GM20000 (cell line): ENCODE results near the gene LHPP.
"Not testable (repeated sequence)": the region's sequence is repeated elsewhere in the genome, so short reads cannot be mapped to it uniquely, and the experiment has no call there.

Experiments
- DNase-seq: peaks from one replicate; pipeline ENCODE4 v3.0.0; 2012; ENCODE audit warnings: low spot score
- TF ChIP-seq, protein P1 (sequence below): IDR thresholded peaks from 2 replicates; pipeline ENCODE4 v1.5.1; 2012; ENCODE audit warnings: mild to moderate bottlenecking, control low read depth; ENCODE audit errors: extremely low read depth, missing control alignments

Gene LHPP

DNA sequence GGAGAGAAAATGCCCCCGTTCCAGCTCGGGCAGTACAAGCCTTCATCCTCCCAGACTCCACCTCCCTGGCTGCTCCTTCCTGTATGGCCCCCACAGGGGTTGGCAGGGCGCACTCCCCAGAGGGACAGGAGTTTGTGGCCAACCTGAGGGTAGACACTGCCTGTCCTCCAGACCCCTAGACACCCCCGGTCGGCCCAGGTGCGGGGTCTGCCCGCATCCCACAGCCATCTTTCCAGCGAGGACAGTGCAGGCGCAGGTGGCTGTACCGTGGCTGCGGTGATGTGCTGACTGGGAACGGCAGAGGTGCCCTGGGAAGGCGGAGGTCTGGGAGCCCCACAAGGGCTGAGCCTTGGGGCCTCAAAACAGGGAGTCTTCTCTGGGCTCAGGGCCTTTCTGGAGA is 81.5 kb downstream of the LHPP start:
- TF ChIP-seq, protein P1, sequence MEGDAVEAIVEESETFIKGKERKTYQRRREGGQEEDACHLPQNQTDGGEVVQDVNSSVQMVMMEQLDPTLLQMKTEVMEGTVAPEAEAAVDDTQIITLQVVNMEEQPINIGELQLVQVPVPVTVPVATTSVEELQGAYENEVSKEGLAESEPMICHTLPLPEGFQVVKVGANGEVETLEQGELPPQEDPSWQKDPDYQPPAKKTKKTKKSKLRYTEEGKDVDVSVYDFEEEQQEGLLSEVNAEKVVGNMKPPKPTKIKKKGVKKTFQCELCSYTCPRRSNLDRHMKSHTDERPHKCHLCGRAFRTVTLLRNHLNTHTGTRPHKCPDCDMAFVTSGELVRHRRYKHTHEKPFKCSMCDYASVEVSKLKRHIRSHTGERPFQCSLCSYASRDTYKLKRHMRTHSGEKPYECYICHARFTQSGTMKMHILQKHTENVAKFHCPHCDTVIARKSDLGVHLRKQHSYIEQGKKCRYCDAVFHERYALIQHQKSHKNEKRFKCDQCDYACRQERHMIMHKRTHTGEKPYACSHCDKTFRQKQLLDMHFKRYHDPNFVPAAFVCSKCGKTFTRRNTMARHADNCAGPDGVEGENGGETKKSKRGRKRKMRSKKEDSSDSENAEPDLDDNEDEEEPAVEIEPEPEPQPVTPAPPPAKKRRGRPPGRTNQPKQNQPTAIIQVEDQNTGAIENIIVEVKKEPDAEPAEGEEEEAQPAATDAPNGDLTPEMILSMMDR = no peak

DNA sequence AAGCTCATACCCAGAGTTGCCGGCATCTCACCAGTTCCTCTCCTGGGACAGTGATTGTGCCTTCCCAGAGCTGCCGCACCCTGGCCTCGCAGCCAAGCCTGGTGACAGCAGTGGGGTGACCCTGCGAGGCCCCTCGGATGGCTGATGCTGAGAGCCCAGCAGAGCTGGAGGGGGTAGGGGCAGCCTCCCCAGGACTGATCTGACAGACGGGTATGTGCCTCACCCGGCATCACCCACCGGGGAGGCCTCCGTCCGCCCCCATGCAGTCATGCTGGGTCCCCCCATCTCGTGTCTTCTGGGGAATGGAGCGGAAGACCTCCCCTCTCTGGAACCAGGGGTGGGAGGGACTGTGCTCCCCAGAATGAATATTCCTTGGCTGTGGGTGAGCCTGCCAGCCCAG is 82.3 kb downstream of the LHPP start:
- TF ChIP-seq, protein P1 = no peak
- no peak for DNase-seq

More for the DNA sequence above, 81.5 kb downstream of the LHPP start:
- DNase-seq = no peak

DNA sequence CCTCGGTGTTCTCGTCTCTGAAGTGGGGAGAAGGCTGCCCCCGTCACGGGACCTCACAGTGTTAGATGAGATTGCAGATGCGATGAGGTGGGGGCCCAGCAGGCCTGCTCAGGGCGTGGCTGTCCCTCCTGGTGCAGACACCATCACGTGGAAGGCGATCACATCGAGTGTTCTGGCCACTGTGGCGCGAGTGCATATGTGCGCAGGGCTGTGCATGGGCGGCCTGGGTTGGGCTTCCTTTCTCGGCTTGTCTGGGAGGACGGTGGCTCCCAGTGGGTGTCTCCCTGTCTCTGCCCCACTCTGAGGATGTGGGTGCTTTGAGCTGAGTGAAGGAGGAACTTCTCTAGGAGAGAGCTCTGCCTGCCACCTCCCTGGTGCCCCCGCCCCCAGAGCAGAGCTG is 83.1 kb downstream of the LHPP start:
- TF ChIP-seq, protein P1 = no peak
- DNase-seq = no peak

DNA sequence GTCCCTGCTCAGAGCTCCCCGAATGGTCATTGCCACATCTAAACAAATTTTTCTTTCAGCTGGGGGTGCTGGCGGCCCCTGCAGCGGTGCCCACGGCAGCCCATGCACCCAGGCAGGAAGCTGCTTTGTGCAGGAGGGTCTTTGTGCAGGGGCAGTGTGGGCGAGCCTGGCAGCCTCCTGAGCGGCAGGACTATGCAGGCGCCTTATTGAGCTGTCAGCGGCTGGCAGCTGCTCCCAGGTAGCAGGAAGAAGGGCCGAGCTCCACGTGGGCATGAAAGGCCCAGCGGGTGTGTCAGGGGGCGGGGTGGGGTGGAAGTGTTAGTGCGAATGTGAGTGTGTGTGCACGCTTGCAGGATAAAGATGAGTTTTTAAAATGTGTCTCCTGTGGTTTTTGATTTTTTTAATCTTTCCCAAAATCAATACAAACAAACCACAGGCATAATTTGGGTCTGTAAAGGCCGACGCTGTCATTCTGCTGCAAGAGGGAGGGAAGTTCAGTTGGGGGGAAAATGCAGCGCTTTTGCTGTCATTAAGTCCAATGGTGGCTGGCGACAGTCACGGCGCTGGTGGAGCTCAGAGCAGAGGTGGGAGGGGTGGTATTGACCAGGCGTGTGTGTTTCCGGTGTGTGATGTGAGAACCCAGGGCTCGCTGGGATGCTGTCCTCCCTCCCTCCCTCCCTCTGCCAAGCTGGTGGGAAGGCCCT is 83.9 kb downstream of the LHPP start:
- no peak for DNase-seq
- TF ChIP-seq, protein P1 = no peak

DNA sequence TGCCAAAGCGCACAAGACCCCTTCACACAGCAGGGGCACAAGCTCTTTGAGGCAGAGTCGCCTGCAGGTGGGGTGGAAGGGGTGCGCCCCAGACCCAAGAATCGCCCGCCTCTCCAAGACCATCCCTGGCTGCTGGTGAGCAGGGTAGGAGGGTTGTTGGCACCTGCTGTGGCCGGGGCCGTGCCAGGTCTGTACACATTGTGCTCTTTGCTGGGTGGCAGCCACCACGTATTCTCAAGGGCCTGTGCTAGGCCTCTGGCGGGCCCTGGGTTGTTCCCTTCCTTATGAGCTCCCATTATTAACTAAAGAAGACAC is 84.4 kb downstream of the LHPP start:
- TF ChIP-seq, protein P1 = no peak
- DNase-seq = no peak

DNA sequence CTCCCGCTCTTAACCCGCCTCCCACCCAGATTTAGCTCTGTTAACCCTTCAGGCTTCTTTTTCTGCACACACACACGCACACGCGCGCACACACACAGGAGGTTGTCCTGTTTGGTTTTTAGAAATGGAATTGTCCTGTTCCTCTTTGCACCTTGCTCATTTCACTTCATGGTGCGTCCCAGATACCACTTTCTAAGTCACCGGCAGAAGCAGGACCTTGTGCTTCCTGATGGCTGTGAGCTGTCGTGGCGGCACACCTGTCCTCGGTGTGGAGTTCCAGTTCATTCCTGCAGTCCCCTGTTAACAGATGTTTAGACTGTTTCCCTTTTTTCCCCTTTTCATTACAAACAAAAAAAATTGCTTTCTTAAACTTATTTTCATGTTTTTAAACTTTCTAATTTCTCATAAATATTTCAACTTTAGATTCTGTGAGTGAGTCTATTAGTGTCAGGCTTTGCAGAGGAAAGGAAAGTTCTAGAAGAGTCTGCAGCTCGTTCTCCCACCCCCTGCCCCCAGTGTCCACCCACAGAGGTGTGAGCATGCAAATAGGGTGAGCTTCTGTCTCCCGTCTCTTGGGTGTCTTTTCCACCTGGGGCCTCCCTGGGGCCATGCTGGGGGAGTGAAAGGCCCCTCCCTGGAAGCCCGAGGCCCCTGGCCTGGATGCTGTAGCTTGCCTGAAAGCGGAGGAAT is 85.5 kb downstream of the LHPP start:
- TF ChIP-seq, protein P1 = no peak

DNA sequence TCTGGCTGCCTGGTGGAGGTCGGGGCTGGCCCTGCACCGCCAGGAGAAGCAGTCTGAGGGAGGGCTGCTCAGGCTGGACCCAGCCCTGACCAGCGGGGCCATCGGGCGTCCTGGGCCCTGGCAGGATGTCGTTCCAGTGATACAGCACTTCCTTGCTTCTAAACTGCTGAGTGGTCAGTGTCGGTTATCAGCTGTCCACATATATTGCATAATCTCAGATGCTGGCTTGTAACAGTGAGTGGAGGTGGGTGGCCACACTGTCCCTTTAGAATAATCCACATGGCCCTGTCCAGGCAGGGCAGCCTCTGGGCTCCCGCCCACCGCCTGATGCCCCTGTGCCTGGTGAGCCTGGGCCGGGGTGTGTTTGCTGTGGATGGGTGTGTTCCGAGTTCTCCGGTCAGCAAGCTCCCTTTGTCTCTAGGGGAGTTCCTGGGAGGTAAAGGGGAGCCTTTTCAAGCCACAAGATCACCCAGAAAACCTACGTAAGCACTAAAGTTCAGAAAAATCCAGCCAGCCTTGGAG is 86.1 kb downstream of the LHPP start:
- TF ChIP-seq, protein P1 = no peak
- no peak for DNase-seq

More for the DNA sequence above, 85.5 kb downstream of the LHPP start:
- no peak for DNase-seq

DNA sequence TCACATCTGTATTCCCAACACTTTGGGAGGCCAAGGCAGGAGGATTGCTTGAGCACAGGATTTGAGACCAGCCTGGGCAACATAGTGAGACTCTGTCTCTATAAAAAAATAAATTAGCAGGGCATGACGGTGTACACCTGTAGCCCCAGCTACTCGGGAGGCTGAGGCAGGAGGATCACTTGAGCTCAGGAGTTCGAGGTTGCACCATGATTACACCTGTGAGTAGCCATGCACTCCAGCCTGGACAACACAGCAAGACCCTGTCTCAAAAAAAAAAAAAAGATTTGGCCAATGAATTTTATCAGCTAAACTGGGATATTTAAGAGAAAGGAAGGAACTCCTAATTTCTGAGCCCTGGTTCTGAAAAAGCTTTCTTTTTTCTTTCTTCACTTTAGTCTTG is 87.5 kb downstream of the LHPP start:
- DNase-seq = not testable (repeated sequence)
